ENCODE measurements around the gene GREM2. TPM values are rescaled to one million over a fixed set of nuclear protein-coding genes. Genes with fewer than 3 reads are reported as not detected.

Gene GREM2
- total RNA-seq, 5 donors from 2014 or later (not counting 1 experiment from before 2014, with no cell fraction given): 0.23 to 2.9 (median 0.98) TPM

DNA sequence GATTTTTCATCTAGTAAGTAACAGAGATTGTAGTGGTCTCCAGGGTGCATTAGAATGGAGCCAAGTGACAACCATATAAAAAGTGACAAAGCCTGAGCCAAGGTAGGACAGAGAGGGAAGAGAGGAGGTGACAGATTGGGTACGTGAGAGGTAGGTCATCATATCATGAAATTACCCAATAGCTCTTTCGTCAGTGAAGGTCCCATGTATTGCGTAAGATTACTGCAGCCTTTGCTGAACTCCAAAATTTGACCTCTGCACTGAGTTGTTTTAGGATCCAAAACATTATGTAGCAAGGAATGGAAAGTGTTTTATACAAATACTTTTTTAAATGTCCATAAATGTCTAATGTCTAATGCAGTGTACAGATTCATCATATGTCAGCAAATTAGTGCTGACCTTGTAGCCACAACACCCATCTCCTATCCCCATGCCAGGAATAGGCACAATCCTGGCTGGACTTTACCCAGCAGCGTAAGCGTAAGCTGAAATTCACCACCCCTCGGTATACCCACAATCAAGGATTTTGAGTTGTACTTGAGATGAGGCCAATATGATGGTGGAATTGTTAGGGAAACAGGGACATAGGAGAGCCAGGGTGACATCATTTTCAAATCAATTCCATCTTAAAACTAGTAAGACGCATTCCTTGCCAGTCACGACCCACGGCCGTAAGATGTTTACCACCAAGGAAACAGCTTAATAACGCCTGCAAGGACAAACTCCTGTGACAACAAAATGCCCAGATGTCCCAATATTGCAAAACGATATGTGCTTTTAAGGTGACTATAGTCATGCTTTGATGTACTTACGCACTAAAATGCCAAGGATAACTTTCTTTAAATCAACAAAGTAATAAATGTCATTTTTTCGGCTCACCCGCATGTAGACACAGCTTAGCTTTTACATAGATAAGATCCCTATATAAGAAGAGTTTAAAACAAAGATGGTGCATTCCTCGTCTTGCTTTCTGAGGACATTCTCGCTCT is 38.1 kb upstream of the GREM2 start:
- POLR2A ChIA-PET: interaction anchor here in 1 of 2 donors (0.7 to 1.2 kb wide), 2 partner anchors 12 to 43 kb away, joined by 3 read pairs; no protein-coding TSS in a partner anchor
- Histone ChIP-seq H3K4me1 (ENCODE audit: control insufficient read depth in 1 of 2, extremely low read depth in 1 of 2, insufficient read depth in 2 of 2, low read length in 2 of 2) (no peaks in the 10 kb centered on the region), H3K27ac (ENCODE audit: low read length) (no peak overlapping the region), H3K27me3 (replicated peaks in 1 of 2; ENCODE audit: control insufficient read depth in 2 of 2, extremely low read depth in 1 of 2, insufficient read depth in 2 of 2, low read length in 1 of 2) (no peaks in the 10 kb centered on the region), H3K4me3 (ENCODE audit: control insufficient read depth in 1 of 2, extremely low read depth in 1 of 2, low read length in 1 of 2) (no peak overlapping the region), H3K36me3 (ENCODE audit: control insufficient read depth in 2 of 2, extremely low read depth in 1 of 2, insufficient read depth in 1 of 2, low read length in 1 of 2) (no peaks in the 10 kb centered on the region), H3K9me3 (no peaks in the 10 kb centered on the region)
- Mint-ChIP-seq H3K4me1 (peaks cover 0 to 8% (median 3%) of the 10 kb centered on the region in 3 donors), H3K36me3 (no peaks in the 10 kb centered on the region), H3K27me3 (no peaks in the 10 kb centered on the region), H3K4me3 (no peak overlapping the region), H3K9me3 (peaks cover 0 to 9% (median 4%) of the 10 kb centered on the region in 3 donors), H3K27ac (no peak overlapping the region)
- 91% methylated on average over 6 of the region's 17 CpGs for WGBS (ENCODE audit: insufficient coverage)
- CTCF ChIA-PET: no interaction called here
- ATAC-seq (replicated peaks in 1 of 4) (no peak), DNase-seq (no peak)

DNA sequence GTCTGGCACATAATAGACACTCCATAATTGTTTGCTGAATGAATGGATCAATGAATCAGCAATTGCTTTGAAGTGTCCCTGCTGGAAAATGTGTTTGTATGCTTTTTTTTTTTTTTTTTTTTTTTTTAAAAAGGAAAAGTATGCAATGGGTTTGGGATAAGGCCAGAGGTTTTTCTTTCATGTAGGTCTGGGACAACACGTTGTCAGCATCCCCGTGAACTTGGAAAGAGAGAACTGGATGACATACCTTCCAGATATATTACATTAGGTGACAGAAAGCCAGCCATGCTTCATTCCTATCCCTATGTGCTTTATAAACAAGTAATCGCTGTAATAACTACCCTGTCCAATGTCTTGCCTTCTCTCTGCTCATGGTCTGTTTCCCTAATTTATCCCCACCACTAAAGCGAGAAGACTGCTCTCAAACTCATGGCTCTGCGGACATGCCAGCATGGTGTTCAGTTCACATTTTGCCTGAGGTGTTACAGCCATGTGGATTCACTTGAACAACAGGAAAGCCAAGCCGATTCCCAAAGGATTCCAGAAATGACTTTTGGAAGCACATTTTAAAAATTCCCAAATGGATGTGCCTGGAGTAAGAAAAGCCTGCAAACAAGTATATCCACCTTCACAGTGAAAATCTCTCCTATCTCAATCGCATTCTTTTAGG is 34.8 kb upstream of the GREM2 start:
- Histone ChIP-seq H3K36me3 (ENCODE audit: control insufficient read depth in 2 of 2, extremely low read depth in 1 of 2, insufficient read depth in 1 of 2, low read length in 1 of 2) (no peaks in the 10 kb centered on the region), H3K4me3 (ENCODE audit: control insufficient read depth in 1 of 2, extremely low read depth in 1 of 2, low read length in 1 of 2) (no peak overlapping the region), H3K9me3 (no peaks in the 10 kb centered on the region), H3K27me3 (replicated peaks in 1 of 2; ENCODE audit: control insufficient read depth in 2 of 2, extremely low read depth in 1 of 2, insufficient read depth in 2 of 2, low read length in 1 of 2) (no peaks in the 10 kb centered on the region), H3K27ac (ENCODE audit: low read length) (no peak overlapping the region), H3K4me1 (ENCODE audit: control insufficient read depth in 1 of 2, extremely low read depth in 1 of 2, insufficient read depth in 2 of 2, low read length in 2 of 2) (no peaks in the 10 kb centered on the region)
- Mint-ChIP-seq H3K36me3 (no peaks in the 10 kb centered on the region), H3K4me1 (no peaks in the 10 kb centered on the region), H3K27ac (no peak overlapping the region), H3K27me3 (no peaks in the 10 kb centered on the region), H3K9me3 (peaks cover 0 to 4% (median 4%) of the 10 kb centered on the region in 3 donors), H3K4me3 (no peak overlapping the region)
- DNase-seq (no peak), ATAC-seq (replicated peaks in 1 of 4) (no peak)
- 78% methylated on average over 4 of the region's 7 CpGs for WGBS (ENCODE audit: insufficient coverage)
- CTCF ChIA-PET: no interaction called here
- POLR2A ChIA-PET: no interaction called here

DNA sequence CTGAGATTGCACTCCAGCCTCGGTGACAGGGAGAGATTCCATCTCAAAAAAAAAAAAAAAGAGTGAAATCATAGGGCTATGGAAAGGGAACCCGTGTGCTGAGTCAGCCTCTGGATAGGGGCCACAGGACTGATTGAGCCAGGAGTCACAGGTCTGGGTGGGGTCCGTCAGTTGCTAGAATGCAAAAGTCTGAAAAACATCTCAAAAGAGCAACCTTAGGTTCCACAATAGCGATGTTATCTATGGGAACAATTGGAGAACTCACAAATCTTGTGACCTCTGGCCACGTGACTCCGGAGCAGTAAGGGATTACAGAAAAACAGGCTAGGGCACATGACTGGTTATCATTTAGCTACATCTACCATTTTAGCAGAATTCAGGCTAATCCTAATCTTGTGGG is 32.8 kb upstream of the GREM2 start:
- Mint-ChIP-seq H3K27ac (no peak overlapping the region), H3K27me3 (no peaks in the 10 kb centered on the region), H3K36me3 (no peaks in the 10 kb centered on the region), H3K4me3 (no peak overlapping the region), H3K9me3 (peaks cover 0 to 4% (median 0%) of the 10 kb centered on the region in 3 donors), H3K4me1 (no peaks in the 10 kb centered on the region)
- Histone ChIP-seq H3K4me3 (ENCODE audit: control insufficient read depth in 1 of 2, extremely low read depth in 1 of 2, low read length in 1 of 2) (no peak overlapping the region), H3K36me3 (ENCODE audit: control insufficient read depth in 2 of 2, extremely low read depth in 1 of 2, insufficient read depth in 1 of 2, low read length in 1 of 2) (no peaks in the 10 kb centered on the region), H3K9me3 (no peaks in the 10 kb centered on the region), H3K27me3 (replicated peaks in 1 of 2; ENCODE audit: control insufficient read depth in 2 of 2, extremely low read depth in 1 of 2, insufficient read depth in 2 of 2, low read length in 1 of 2) (no peaks in the 10 kb centered on the region), H3K27ac (ENCODE audit: low read length) (no peak overlapping the region), H3K4me1 (ENCODE audit: control insufficient read depth in 1 of 2, extremely low read depth in 1 of 2, insufficient read depth in 2 of 2, low read length in 2 of 2) (no peaks in the 10 kb centered on the region)
- DNase-seq (no peak), ATAC-seq (replicated peaks in 1 of 4) (no peak)
- WGBS (ENCODE audit: insufficient coverage): 56% methylated on average over 3 of the region's 6 CpGs
- ChIA-PET CTCF (no interaction called here), POLR2A (no interaction called here)

DNA sequence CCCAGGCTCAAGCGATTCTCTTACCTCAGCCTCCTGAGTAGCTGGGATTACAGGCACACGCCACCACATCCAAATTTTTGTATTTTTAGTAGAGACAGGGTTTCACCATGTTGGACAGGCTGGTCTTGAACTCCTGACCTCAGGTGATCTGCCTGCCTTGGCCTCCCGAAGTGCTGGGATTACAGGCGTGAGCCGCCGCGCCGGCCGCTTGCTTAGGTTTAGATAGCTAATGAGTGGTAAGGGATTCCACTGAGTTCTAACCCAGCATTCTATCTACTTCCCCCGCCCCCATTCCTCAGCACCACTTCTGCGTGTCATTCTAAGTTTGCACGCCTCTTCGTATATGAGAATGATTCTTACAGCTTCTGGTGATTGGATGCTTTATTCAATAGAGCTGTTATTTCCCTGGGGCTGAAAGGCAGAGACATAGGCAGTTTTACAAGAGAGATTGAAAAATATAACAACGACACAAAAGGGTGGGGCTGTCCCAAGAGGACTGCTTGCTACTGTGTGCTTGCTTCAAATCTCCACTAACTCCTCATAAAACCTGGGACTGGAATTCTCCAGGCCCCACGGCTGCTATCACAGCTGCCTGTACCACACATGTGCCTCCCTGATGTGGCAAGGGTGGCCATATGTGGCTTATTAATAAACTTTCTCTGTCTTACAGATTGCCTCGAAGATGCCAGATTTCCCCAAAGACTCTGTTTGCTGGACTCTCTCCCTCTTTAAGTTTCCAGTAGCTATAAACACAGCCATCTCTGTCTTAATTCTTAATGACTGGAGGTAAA is 23.7 kb upstream of the GREM2 start:
- Mint-ChIP-seq H3K36me3 (no peaks in the 10 kb centered on the region), H3K27ac (no peak overlapping the region), H3K27me3 (no peaks in the 10 kb centered on the region), H3K4me1 (no peaks in the 10 kb centered on the region), H3K4me3 (no peak overlapping the region), H3K9me3 (peaks cover 0 to 20% (median 6%) of the 10 kb centered on the region in 3 donors)
- Histone ChIP-seq H3K36me3 (ENCODE audit: control insufficient read depth in 2 of 2, extremely low read depth in 1 of 2, insufficient read depth in 1 of 2, low read length in 1 of 2) (no peaks in the 10 kb centered on the region), H3K4me3 (ENCODE audit: control insufficient read depth in 1 of 2, extremely low read depth in 1 of 2, low read length in 1 of 2) (no peak overlapping the region), H3K27ac (ENCODE audit: low read length) (no peak overlapping the region), H3K27me3 (replicated peaks in 1 of 2; ENCODE audit: control insufficient read depth in 2 of 2, extremely low read depth in 1 of 2, insufficient read depth in 2 of 2, low read length in 1 of 2) (no peaks in the 10 kb centered on the region), H3K9me3 (no peaks in the 10 kb centered on the region), H3K4me1 (ENCODE audit: control insufficient read depth in 1 of 2, extremely low read depth in 1 of 2, insufficient read depth in 2 of 2, low read length in 2 of 2) (no peaks in the 10 kb centered on the region)
- WGBS (ENCODE audit: insufficient coverage): no CpG with 5 or more reads among the region's 16 CpGs
- ChIA-PET CTCF (no interaction called here), POLR2A (no interaction called here)
- DNase-seq (no peak), ATAC-seq (replicated peaks in 1 of 4) (no peak)

- no peaks in the 10 kb centered on the region for H3K27me3 ChIP-seq (replicated peaks in 1 of 2; ENCODE audit: control insufficient read depth in 2 of 2, extremely low read depth in 1 of 2, insufficient read depth in 2 of 2, low read length in 1 of 2)
- H3K9me3 Mint-ChIP-seq: peaks cover 0 to 22% (median 3%) of the 10 kb centered on the region in 3 donors
- DNase-seq: no peak
- no peaks in the 10 kb centered on the region for H3K9me3 ChIP-seq
- H3K4me1 Mint-ChIP-seq: no peaks in the 10 kb centered on the region
- ChIA-PET CTCF (no interaction called here), POLR2A (no interaction called here)
- 59% methylated on average over 2 of the region's 5 CpGs for WGBS (ENCODE audit: insufficient coverage)
- H3K27ac Mint-ChIP-seq: peak overlapping the region in 1 of 2 donors; percentile 12
- no peaks in the 10 kb centered on the region for H3K4me1 ChIP-seq (ENCODE audit: control insufficient read depth in 1 of 2, extremely low read depth in 1 of 2, insufficient read depth in 2 of 2, low read length in 2 of 2)
- H3K4me3 Mint-ChIP-seq: no peak overlapping the region
- no peaks in the 10 kb centered on the region for H3K27me3 Mint-ChIP-seq
- ATAC-seq (replicated peaks in 1 of 4): no peak
- H3K27ac ChIP-seq (ENCODE audit: low read length): no peak overlapping the region
- H3K4me3 ChIP-seq (ENCODE audit: control insufficient read depth in 1 of 2, extremely low read depth in 1 of 2, low read length in 1 of 2): no peak overlapping the region
- H3K36me3 ChIP-seq (ENCODE audit: control insufficient read depth in 2 of 2, extremely low read depth in 1 of 2, insufficient read depth in 1 of 2, low read length in 1 of 2): no peaks in the 10 kb centered on the region
- no peaks in the 10 kb centered on the region for H3K36me3 Mint-ChIP-seq
Measured at GRCh38 chr1:240630409-240630808, 18.5 kb upstream of the GREM2 start.

- H3K36me3 ChIP-seq (ENCODE audit: control insufficient read depth in 2 of 2, extremely low read depth in 1 of 2, insufficient read depth in 1 of 2, low read length in 1 of 2): no peaks in the 10 kb centered on the region
- no peak overlapping the region for H3K27ac ChIP-seq (ENCODE audit: low read length)
- Mint-ChIP-seq H3K9me3 (no peaks in the 10 kb centered on the region), H3K36me3 (no peaks in the 10 kb centered on the region), H3K4me1 (peaks cover 0 to 9% (median 0%) of the 10 kb centered on the region in 3 donors), H3K27ac (no peak overlapping the region), H3K27me3 (no peaks in the 10 kb centered on the region), H3K4me3 (no peak overlapping the region)
- ATAC-seq (replicated peaks in 1 of 4): no peak
- no peak overlapping the region for H3K4me3 ChIP-seq (ENCODE audit: control insufficient read depth in 1 of 2, extremely low read depth in 1 of 2, low read length in 1 of 2)
- no peak for DNase-seq
- ChIA-PET POLR2A (no interaction called here), CTCF (interaction anchor here in 1 of 2 donors (0.6 kb wide), 1 partner anchor 143 kb away, joined by 3 read pairs; no protein-coding TSS in a partner anchor)
- no peaks in the 10 kb centered on the region for H3K4me1 ChIP-seq (ENCODE audit: control insufficient read depth in 1 of 2, extremely low read depth in 1 of 2, insufficient read depth in 2 of 2, low read length in 2 of 2)
- no peaks in the 10 kb centered on the region for H3K9me3 ChIP-seq
- 93% methylated on average over 2 of the region's 2 CpGs for WGBS (ENCODE audit: insufficient coverage)
- no peaks in the 10 kb centered on the region for H3K27me3 ChIP-seq (replicated peaks in 1 of 2; ENCODE audit: control insufficient read depth in 2 of 2, extremely low read depth in 1 of 2, insufficient read depth in 2 of 2, low read length in 1 of 2)
Measured at GRCh38 chr1:240621249-240621648, 9.3 kb upstream of the GREM2 start.

Measured in T-cell (primary cell).